Endothelial cell of umbilical vein (primary cell): ENCODE measurements around the gene SUPT3H. TPM values are rescaled to one million over a fixed set of nuclear protein-coding genes. Genes with fewer than 3 reads are reported as not detected.

ENCODE experiments used
- BruUV-seq: library from RNA; stranded (reverse); fragments of 400-500 nt; replicated peaks from 2 replicates; lab custom pipeline; 2021; lab: Mats Ljungman, UMichigan
- CTCF ChIA-PET: fragments of 300-600, 350-600 bp; sonication (Branson Sonifier 250); formaldehyde crosslinking; loops from one replicate; lab custom pipeline; 2021; ENCODE audit warnings: antibody characterized with exemption, inconsistent platforms; lab: Charles Lee
- POLR2A ChIA-PET: fragments of 300-600, 350-600 bp; sonication (Branson Sonifier 250); formaldehyde crosslinking; loops from one replicate; lab custom pipeline; 2021; ENCODE audit warnings: antibody characterized with exemption, inconsistent platforms; lab: Charles Lee
- DNase-seq: peaks from one replicate; pipeline ENCODE4 v3.0.0-alpha.2; 2011; ENCODE audit warnings: low read depth, low spot score
- FAIRE-seq: peaks from 2 replicates; lab custom pipeline; 2011; peaks lifted over from hg19 to GRCh38; lab: Jason Lieb, UNC
- H2AFZ ChIP-seq: 2 replicates; pipeline ENCODE4 v1.6.0; 2012; ENCODE audit warnings: low read depth, low read length, control low read depth, inconsistent platforms
- H3K27ac ChIP-seq: 2 replicates; pipeline ENCODE4 v1.5.1; 2011; ENCODE audit warnings: low read depth, mild to moderate bottlenecking, control low read depth, low read length, moderate library complexity; ENCODE audit not compliant: insufficient read depth
- H3K27me3 ChIP-seq, 2 experiments: 2 replicates each; pipeline versions ENCODE4 v1.6.0 to v1.6.1; 2011; ENCODE audit warnings: low read length in 2 of 2, mixed read lengths in 1 of 2; ENCODE audit not compliant: control insufficient read depth in 2 of 2, insufficient read depth in 2 of 2
- H3K36me3 ChIP-seq, 2 experiments: 2 replicates in 1 of 2; 3 replicates in 1 of 2; pipeline ENCODE4 v1.5.1; 2011; ENCODE audit warnings: low read length in 2 of 2, mild to moderate bottlenecking in 1 of 2, moderate library complexity in 1 of 2; ENCODE audit not compliant: control insufficient read depth in 2 of 2, insufficient read depth in 2 of 2; ENCODE audit errors: extremely low read depth in 1 of 2
- H3K4me1 ChIP-seq: 3 replicates; pipeline ENCODE4 v1.5.1; 2011; ENCODE audit warnings: mild to moderate bottlenecking, low read length; ENCODE audit not compliant: control insufficient read depth, insufficient read depth; ENCODE audit errors: extremely low read depth
- H3K4me2 ChIP-seq: 2 replicates; pipeline ENCODE4 v1.6.1; 2011; ENCODE audit warnings: low read length, control low read depth, mixed read lengths; ENCODE audit not compliant: insufficient read depth
- H3K4me3 ChIP-seq, 3 experiments: fragments of 200-600 bp in 1 of 3; sonication (generic), shearing (Covaris generic) in 1 of 3; replicated peaks in 1 of 3; 2 replicates each; pipeline ENCODE4 v1.5.1; 2011 to 2016; ENCODE audit warnings: control low read depth in 3 of 3, low read length in 3 of 3, mild to moderate bottlenecking in 2 of 3, inconsistent platforms in 1 of 3, low read depth in 1 of 3, moderate library complexity in 1 of 3; ENCODE audit not compliant: insufficient read depth in 1 of 3
- H3K79me2 ChIP-seq: 2 replicates; pipeline ENCODE4 v1.6.0; 2012; ENCODE audit warnings: low read length, inconsistent platforms; ENCODE audit not compliant: control insufficient read depth, insufficient read depth
- H3K9ac ChIP-seq: replicated peaks from 2 replicates; pipeline ENCODE3; 2011; ENCODE audit warnings: low read length, control low read depth; ENCODE audit not compliant: insufficient read depth; ENCODE audit errors: extremely low read depth
- H3K9me1 ChIP-seq: replicated peaks from 3 replicates; pipeline ENCODE4 v1.6.0; 2011; ENCODE audit warnings: mild to moderate bottlenecking, low read length; ENCODE audit not compliant: control insufficient read depth, insufficient read depth; ENCODE audit errors: extremely low read depth
- H3K9me3 ChIP-seq: replicated peaks from 2 replicates; pipeline ENCODE4 v1.5.1; 2012; ENCODE audit warnings: low read length, inconsistent platforms; ENCODE audit not compliant: control insufficient read depth, insufficient read depth
- H4K20me1 ChIP-seq: replicated peaks from 2 replicates; pipeline ENCODE3; 2011; ENCODE audit warnings: mild to moderate bottlenecking, low read length; ENCODE audit not compliant: control insufficient read depth, insufficient read depth; ENCODE audit errors: extremely low read depth
- CTCF ChIP-seq, 2 donors: IDR thresholded peaks; 1 replicate in 1 of 2; 2 replicates in 1 of 2; pipeline ENCODE4 v1.5.1; 2011; ENCODE audit warnings: low read length in 2 of 2, mild to moderate bottlenecking in 2 of 2, moderate library complexity in 2 of 2, control low read depth in 1 of 2, inconsistent platforms in 1 of 2, low read depth in 1 of 2; ENCODE audit not compliant: insufficient read depth in 1 of 2; ENCODE audit errors: extremely low read depth in 1 of 2
- EZH2 ChIP-seq: IDR thresholded peaks from 2 replicates; pipeline ENCODE4 v1.6.1; 2012; ENCODE audit warnings: borderline replicate concordance, low read depth, mild to moderate bottlenecking, moderate library complexity, low read length, inconsistent platforms; ENCODE audit not compliant: severe bottlenecking
- FOS ChIP-seq: IDR thresholded peaks from 2 replicates; pipeline ENCODE4 v1.6.1; 2011; ENCODE audit warnings: mild to moderate bottlenecking, low read length, moderate library complexity, borderline replicate concordance; ENCODE audit not compliant: insufficient read depth
- GATA2 ChIP-seq: IDR thresholded peaks from 2 replicates; pipeline ENCODE4 v1.7.0; 2011; ENCODE audit warnings: low read depth, mild to moderate bottlenecking, moderate library complexity, mixed read lengths, low read length; ENCODE audit not compliant: insufficient read length, insufficient read depth
- JUN ChIP-seq: IDR thresholded peaks from 2 replicates; pipeline ENCODE4 v1.6.1; 2011; ENCODE audit warnings: borderline replicate concordance, low read depth; ENCODE audit not compliant: insufficient read length, insufficient read depth
- MYC ChIP-seq: IDR thresholded peaks from one replicate; pipeline ENCODE4 v1.6.1; 2011; ENCODE audit warnings: mild to moderate bottlenecking, low read depth, low read length
- POLR2A ChIP-seq: IDR thresholded peaks from 2 replicates; pipeline ENCODE4 v1.6.1; 2012; ENCODE audit warnings: low read depth, mild to moderate bottlenecking, control low read depth, low read length
- POLR2AphosphoS5 ChIP-seq: IDR thresholded peaks from 2 replicates; pipeline ENCODE4 v1.6.1; 2012; ENCODE audit warnings: low read depth, mild to moderate bottlenecking, control low read depth, low read length, moderate library complexity; ENCODE audit not compliant: insufficient read depth
- dilution Hi-C: fragments of 300-500 bp; cut with MboI; formaldehyde crosslinking; loops from one replicate; pipeline ENCODE4 v1.15.0; 2019; ENCODE audit warnings: low sequenced_read_pairs; ENCODE audit not compliant: extremely low pct_ligation_motif_present
- intact Hi-C: fragments of 100-400 bp; cut with micrococcal nuclease; formaldehyde crosslinking; loops from one replicate; pipeline ENCODE4 v1.10.0; 2022
- polyA plus RNA-seq, 4 experiments: library from polyadenylated mRNA; depleted of rRNA in 3 of 4; stranded (reverse) in 3 of 4; unstranded in 1 of 4; fragments of >200 nt; gene quantifications; 2 replicates each; pipeline versions ENCODE4 v1.2.1 to v1.2.3, GENCODE V29; 2011 to 2012; ENCODE audit warnings: missing spikeins in 1 of 4
- total RNA-seq: library from RNA; stranded (reverse); gene quantifications from 2 replicates; pipeline ENCODE4 v1.2.3, GENCODE V29; 2021
- TF ChIP-seq, protein P1 (sequence below): IDR thresholded peaks from 2 replicates; pipeline ENCODE4 v1.6.1; 2011; ENCODE audit not compliant: insufficient read depth, insufficient read length

SUPT3H gene
- total and polyA plus RNA-seq, 2 donors (not counting 3 experiments of a cell fraction or from before 2014, with no cell fraction given), result 8.3 to 9.8 TPM

DNA sequence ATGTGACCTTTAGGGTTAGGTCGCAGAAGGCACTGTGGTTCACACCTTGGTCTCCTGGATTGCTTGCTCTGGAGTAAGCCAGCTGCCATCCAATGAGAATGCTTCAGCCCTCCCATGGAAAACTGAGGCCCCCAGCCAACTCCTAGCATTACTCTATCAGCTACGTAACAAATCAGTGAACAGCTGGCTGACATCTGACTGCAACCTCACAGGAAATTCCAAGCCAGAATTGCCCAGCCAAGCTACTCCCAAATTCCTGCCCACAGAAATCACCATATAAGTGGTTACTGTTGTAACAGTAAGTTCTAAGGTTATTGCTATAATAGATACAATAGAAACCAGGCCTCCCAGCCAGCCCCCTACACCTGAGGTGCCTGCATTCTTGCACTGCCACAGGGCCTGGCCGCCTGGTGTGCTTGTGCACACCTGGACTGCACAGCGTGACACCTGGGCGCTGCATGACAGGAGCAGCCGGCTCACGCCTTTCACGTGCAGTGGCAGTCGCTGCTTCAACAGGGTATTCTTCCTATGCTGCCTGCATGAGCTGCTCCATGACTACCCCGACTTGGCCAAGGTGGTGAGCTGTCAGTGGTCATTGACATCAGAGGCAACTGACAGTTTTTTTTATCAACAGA, 479.3 kb downstream of the SUPT3H start:
- no peaks in the 10 kb centered on the region for H4K20me1 ChIP-seq
- H3K4me1 ChIP-seq, result no peaks in the 10 kb centered on the region
- ChIA-PET POLR2A (no interaction called here), CTCF (interaction anchor here (1.3 kb wide), 1 partner anchor 423 kb away, joined by 3 read pairs; no protein-coding TSS in a partner anchor)
- H3K27me3 ChIP-seq, result no peaks in the 10 kb centered on the region
- intact Hi-C loops, result no loop called here
- H3K27ac ChIP-seq, result no peak overlapping the region
- no peak overlapping the region for H3K9ac ChIP-seq
- H3K4me2 ChIP-seq, result no peak overlapping the region
- BruUV-seq, result no TSS peak
- no peaks in the 10 kb centered on the region for H3K36me3 ChIP-seq
- no peaks in the 10 kb centered on the region for H3K79me2 ChIP-seq
- DNase-seq, result no peak
- H3K9me3 ChIP-seq, result no peaks in the 10 kb centered on the region
- dilution Hi-C loops, result no loop called here
- H3K9me1 ChIP-seq, result no peaks in the 10 kb centered on the region
- no peak for FAIRE-seq
- no peak overlapping the region for H3K4me3 ChIP-seq
- no peak overlapping the region for H2AFZ ChIP-seq
- no peak for TF ChIP-seq FOS
- no peak for TF ChIP-seq EZH2
- TF ChIP-seq, protein P1, sequence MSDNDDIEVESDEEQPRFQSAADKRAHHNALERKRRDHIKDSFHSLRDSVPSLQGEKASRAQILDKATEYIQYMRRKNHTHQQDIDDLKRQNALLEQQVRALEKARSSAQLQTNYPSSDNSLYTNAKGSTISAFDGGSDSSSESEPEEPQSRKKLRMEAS, result no peak
- no peak for TF ChIP-seq POLR2A
- no peak for TF ChIP-seq POLR2AphosphoS5
- TF ChIP-seq JUN, result no peak
- no peak for TF ChIP-seq GATA2
- no peak for TF ChIP-seq MYC
- no peak for TF ChIP-seq CTCF (IDR thresholded peaks at IDR 0.05; ENCODE audit: extremely low read depth in 1 of 2, insufficient read depth in 1 of 2, low read depth in 1 of 2, low read length in 2 of 2)
